K562 (cell line): ENCODE measurements around the gene HCN1. TPM values are rescaled to one million over a fixed set of nuclear protein-coding genes. Genes with fewer than 3 reads are reported as not detected.

Experiments
- ATAC-seq: fragments of 200-7000 bp; cut with Tn5 transposase; 3 replicates; pipeline ENCODE4 v1.9.1; 2020; ENCODE audit warnings: moderate library complexity
- BruUV-seq: library from RNA; stranded (reverse); fragments of 400-500 nt; replicated peaks from 2 replicates; lab custom pipeline; 2021; lab: Mats Ljungman, UMichigan
- CTCF ChIA-PET: fragments of 300-600 bp; formaldehyde crosslinking; extraction: SDS; loops from one replicate; lab custom pipeline; 2021; ENCODE audit warnings: low intra/inter-chr PET ratio; lab: Yijun Ruan, JAX
- POLR2A ChIA-PET: fragments of 300-600, 350-650 bp; sonication (Branson Sonifier 250); formaldehyde crosslinking; extraction: SDS; loops from one replicate; lab custom pipeline; 2021; ENCODE audit warnings: antibody characterized with exemption, inconsistent platforms; lab: Yijun Ruan, JAX
- DNase-seq, 4 experiments: peaks; one replicate each; pipeline versions ENCODE4 v3.0.0 to v3.0.0-alpha.2; 2011 to 2018; ENCODE audit warnings: low spot score in 3 of 4, mixed read lengths in 3 of 4; ENCODE audit errors: extremely low read depth in 1 of 4
- FAIRE-seq: peaks from 2 replicates; lab custom pipeline; 2011; peaks lifted over from hg19 to GRCh38; lab: Jason Lieb, UNC
- H2AFZ ChIP-seq: 2 replicates; pipeline ENCODE4 v1.6.0; 2011; ENCODE audit warnings: low read depth, low read length, control low read depth, inconsistent platforms
- H3K27ac ChIP-seq: fragments of 200-600 bp; 3 replicates; pipeline ENCODE4 v1.8.0; 2011; ENCODE audit warnings: low read depth, mild to moderate bottlenecking, control low read depth, inconsistent platforms, low read length, moderate library complexity, mixed read lengths; ENCODE audit errors: extremely low read depth
- H3K27me3 ChIP-seq, 2 experiments: fragments of 300-600 bp in 1 of 2; 2 replicates in 1 of 2; 3 replicates in 1 of 2; pipeline versions ENCODE4 v1.6.0 to v1.8.0; 2011; ENCODE audit warnings: inconsistent platforms in 2 of 2, low read length in 2 of 2, mild to moderate bottlenecking in 1 of 2, mixed read lengths in 1 of 2, moderate library complexity in 1 of 2; ENCODE audit not compliant: control insufficient read depth in 2 of 2, insufficient read depth in 2 of 2
- H3K36me3 ChIP-seq: fragments of 300-600 bp; 3 replicates; pipeline ENCODE4 v1.8.0; 2011; ENCODE audit warnings: mild to moderate bottlenecking, low read length, inconsistent platforms; ENCODE audit not compliant: control insufficient read depth, insufficient read depth
- H3K4me1 ChIP-seq, 2 experiments: fragments of 200-600 bp in 1 of 2; replicated peaks in 1 of 2; 2 replicates in 1 of 2; 3 replicates in 1 of 2; pipeline versions ENCODE4 v1.5.1 to v1.8.0; 2011; ENCODE audit warnings: inconsistent platforms in 2 of 2, low read length in 2 of 2, mild to moderate bottlenecking in 1 of 2, mixed read lengths in 1 of 2, moderate library complexity in 1 of 2; ENCODE audit not compliant: control insufficient read depth in 2 of 2, insufficient read depth in 2 of 2
- H3K4me2 ChIP-seq: 2 replicates; pipeline ENCODE4 v1.6.1; 2011; ENCODE audit warnings: low read length, control low read depth, inconsistent platforms, mixed read lengths; ENCODE audit not compliant: insufficient read depth
- H3K4me3 ChIP-seq: fragments of 200-600 bp; sonication (generic), shearing (Covaris generic); 2 replicates; pipeline ENCODE4 v1.5.1; 2016; ENCODE audit warnings: control low read depth, inconsistent platforms
- H3K79me2 ChIP-seq: fragments of 200-600 bp; 3 replicates; pipeline ENCODE4 v1.8.0; 2011; ENCODE audit warnings: low read length, inconsistent platforms; ENCODE audit not compliant: control insufficient read depth, insufficient read depth
- H3K9ac ChIP-seq, 2 experiments: 2 replicates each; pipeline versions ENCODE4 v1.6.0 to v1.6.1; 2011; ENCODE audit warnings: low read depth in 2 of 2, low read length in 2 of 2, control low read depth in 1 of 2, inconsistent platforms in 1 of 2, mild to moderate bottlenecking in 1 of 2, mixed read lengths in 1 of 2; ENCODE audit not compliant: insufficient read depth in 1 of 2
- H3K9me1 ChIP-seq: one replicate; pipeline ENCODE4 v1.6.0; 2011; ENCODE audit warnings: inconsistent platforms, mild to moderate bottlenecking, low read length, moderate library complexity; ENCODE audit not compliant: control insufficient read depth, insufficient read depth
- H3K9me3 ChIP-seq: replicated peaks from 2 replicates; pipeline ENCODE4 v1.5.1; 2011; ENCODE audit warnings: low read depth, low read length, inconsistent platforms; ENCODE audit not compliant: control insufficient read depth, insufficient read depth
- H4K20me1 ChIP-seq: replicated peaks from 2 replicates; pipeline ENCODE4 v1.6.1; 2011; ENCODE audit warnings: low read length, inconsistent platforms, mixed read lengths; ENCODE audit not compliant: control insufficient read depth, insufficient read depth
- DMBX1 ChIP-seq: fragments of 250-450 bp; sonication (Bioruptor Pico); IDR thresholded peaks from 2 replicates; pipeline ENCODE4 v1.8.0; 2022; ENCODE audit warnings: inconsistent platforms, mild to moderate bottlenecking, moderate library complexity, borderline replicate concordance
- EHMT2 ChIP-seq: fragments of 450-650 bp; IDR thresholded peaks from 2 replicates; pipeline ENCODE4 v1.6.1; 2018; ENCODE audit warnings: antibody characterized with exemption
- FIP1L1 ChIP-seq: fragments of 200-400 bp; formaldehyde crosslinking; IDR thresholded peaks from 2 replicates; pipeline ENCODE4 v1.6.1; 2018; ENCODE audit warnings: mild to moderate bottlenecking, low read depth, low read length; ENCODE audit not compliant: poor library complexity, severe bottlenecking
- HEY1 ChIP-seq: fragments of 250-450 bp; sonication (Bioruptor Pico); IDR thresholded peaks from 2 replicates; pipeline ENCODE4 v1.5.0; 2020; ENCODE audit warnings: mild to moderate bottlenecking, moderate library complexity, borderline replicate concordance
- OTX1 ChIP-seq: fragments of 450-650 bp; formaldehyde crosslinking; IDR thresholded peaks from 2 replicates; pipeline ENCODE4 v1.4.0; 2022; ENCODE audit warnings: mild to moderate bottlenecking
- POU5F1 ChIP-seq: fragments of 150-350 bp; IDR thresholded peaks from 2 replicates; pipeline ENCODE4 v1.6.1; 2014; ENCODE audit warnings: borderline replicate concordance, low read length, low read depth, mild to moderate bottlenecking; ENCODE audit not compliant: partially characterized antibody
- RAD21 ChIP-seq, 2 experiments: fragments of 250-450 bp in 1 of 2; fragments of 450-650 bp in 1 of 2; sonication (Bioruptor Pico) in 1 of 2; formaldehyde crosslinking in 1 of 2; IDR thresholded peaks in 1 of 2; conservative IDR thresholded peaks in 1 of 2; 2 replicates each; pipeline versions ENCODE4 v1.4.0 to v1.8.0; 2020 to 2022; ENCODE audit warnings: mild to moderate bottlenecking in 2 of 2, moderate library complexity in 1 of 2
- ZFPM2 ChIP-seq: fragments of 250-450 bp; sonication (Bioruptor Pico); IDR thresholded peaks from 2 replicates; pipeline ENCODE4 v1.5.1; 2022; ENCODE audit warnings: mild to moderate bottlenecking
- ZNF444 ChIP-seq: fragments of 250-450 bp; sonication (Bioruptor Pico); IDR thresholded peaks from 2 replicates; pipeline ENCODE4 v1.4.0; 2020; ENCODE audit warnings: mild to moderate bottlenecking, moderate library complexity
- WGBS: fragments of 100-300 bp; shearing (Covaris generic); methylation state at CpG from one replicate; pipeline ENCODE4 v1.1.6; 2016; ENCODE audit warnings: low coverage, mixed read lengths; ENCODE audit not compliant: insufficient coverage; ENCODE audit errors: missing lambda C conversion rate; 5-methylcytosine and 5-hydroxymethylcytosine counted together
- in situ Hi-C: fragments of 300-500 bp; cut with MboI; formaldehyde crosslinking; loops from 4 replicates; pipeline ENCODE4 v1.15.0; 2018; ENCODE audit warnings: inconsistent platforms, mixed read lengths
- intact Hi-C: fragments of 100-400 bp; cut with micrococcal nuclease; formaldehyde crosslinking; loops from 2 replicates; pipeline ENCODE4 v1.14.2; 2022
- polyA plus RNA-seq, 8 experiments: library from polyadenylated mRNA; depleted of rRNA in 4 of 8; stranded (reverse) in 5 of 8; unstranded in 3 of 8; fragments of >200 nt; fragmentation: Nextera tagmentation in 2 of 8; fragmentation: Illumina TruSeq in 1 of 8; extraction: Ambion mirVana in 2 of 8; extraction: Trizol in 1 of 8; gene quantifications; 2 replicates each; pipeline versions ENCODE4 v1.2.1 to v1.2.3, GENCODE V29; 2011 to 2014; ENCODE audit warnings: inconsistent platforms in 1 of 8, missing spikeins in 1 of 8
- total RNA-seq, 7 experiments: library from RNA; depleted of rRNA in 6 of 7; stranded (reverse); fragments of >200 nt in 6 of 7; fragmentation: Illumina TruSeq in 2 of 7; extraction: Trizol in 2 of 7; gene quantifications; 2 replicates each; pipeline versions ENCODE4 v1.2.1 to v1.2.3, GENCODE V29; 2011 to 2021; ENCODE audit warnings: low replicate concordance in 1 of 7
- TF ChIP-seq, protein P1 (sequence below), 2 experiments: fragments of 450-650 bp; IDR thresholded peaks; 2 replicates each; pipeline ENCODE4 v1.6.1; 2016; ENCODE audit warnings: mild to moderate bottlenecking in 2 of 2, borderline replicate concordance in 1 of 2, low read depth in 1 of 2, moderate library complexity in 1 of 2
- TF ChIP-seq, protein P2 (sequence below): sonication (generic); formaldehyde crosslinking; IDR thresholded peaks from 2 replicates; pipeline ENCODE4 v1.8.0; 2023; ENCODE audit warnings: mild to moderate bottlenecking, missing genetic modification reagents

The HCN1 gene
- total and polyA plus RNA-seq, 9 of the 15 experiments (the other 6 are each of a cell fraction or from before 2014, with no cell fraction given): not detected

DNA sequence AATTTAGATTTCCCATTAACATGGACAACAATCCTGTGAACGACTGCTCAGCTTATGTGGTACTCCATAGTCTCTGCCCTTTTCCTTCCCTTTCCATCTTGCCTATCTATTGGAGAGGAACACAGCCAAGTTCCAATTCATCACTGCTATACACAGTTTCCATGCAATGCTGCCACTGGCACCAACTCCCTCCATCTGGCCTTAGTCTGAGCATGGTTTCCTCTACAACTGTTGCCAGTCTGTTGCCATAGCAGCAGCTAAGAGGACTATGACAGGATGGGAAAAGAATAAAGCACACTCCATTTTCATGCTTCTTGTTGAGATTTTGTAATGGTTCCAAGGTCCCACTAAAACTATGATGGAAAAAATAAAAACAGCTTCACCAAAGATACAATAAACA, 189.0 kb downstream of the HCN1 start:
- no peaks in the 10 kb centered on the region for H3K4me1 ChIP-seq
- FAIRE-seq (no peak), DNase-seq (no peak), ATAC-seq (no peak)
- no peaks in the 10 kb centered on the region for H3K36me3 ChIP-seq
- in situ Hi-C loops: no loop called here
- H3K9me3 ChIP-seq: peaks cover 5% of the 10 kb centered on the region; the same call in 1 of the 2 replicates
- no TSS peak for BruUV-seq
- ChIA-PET CTCF (no interaction called here), POLR2A (no interaction called here)
- WGBS: 0% methylated on average over 1 of the region's 1 CpG
- H3K9ac ChIP-seq: no peak overlapping the region
- H2AFZ ChIP-seq: no peak overlapping the region
- no peak overlapping the region for H3K4me3 ChIP-seq
- no peaks in the 10 kb centered on the region for H3K27me3 ChIP-seq
- intact Hi-C loops: no loop called here
- no peaks in the 10 kb centered on the region for H4K20me1 ChIP-seq
- no peak overlapping the region for H3K4me2 ChIP-seq
- H3K9me1 ChIP-seq: no peaks in the 10 kb centered on the region
- no peak overlapping the region for H3K27ac ChIP-seq
- no peaks in the 10 kb centered on the region for H3K79me2 ChIP-seq
- TF ChIP-seq, protein P1, sequence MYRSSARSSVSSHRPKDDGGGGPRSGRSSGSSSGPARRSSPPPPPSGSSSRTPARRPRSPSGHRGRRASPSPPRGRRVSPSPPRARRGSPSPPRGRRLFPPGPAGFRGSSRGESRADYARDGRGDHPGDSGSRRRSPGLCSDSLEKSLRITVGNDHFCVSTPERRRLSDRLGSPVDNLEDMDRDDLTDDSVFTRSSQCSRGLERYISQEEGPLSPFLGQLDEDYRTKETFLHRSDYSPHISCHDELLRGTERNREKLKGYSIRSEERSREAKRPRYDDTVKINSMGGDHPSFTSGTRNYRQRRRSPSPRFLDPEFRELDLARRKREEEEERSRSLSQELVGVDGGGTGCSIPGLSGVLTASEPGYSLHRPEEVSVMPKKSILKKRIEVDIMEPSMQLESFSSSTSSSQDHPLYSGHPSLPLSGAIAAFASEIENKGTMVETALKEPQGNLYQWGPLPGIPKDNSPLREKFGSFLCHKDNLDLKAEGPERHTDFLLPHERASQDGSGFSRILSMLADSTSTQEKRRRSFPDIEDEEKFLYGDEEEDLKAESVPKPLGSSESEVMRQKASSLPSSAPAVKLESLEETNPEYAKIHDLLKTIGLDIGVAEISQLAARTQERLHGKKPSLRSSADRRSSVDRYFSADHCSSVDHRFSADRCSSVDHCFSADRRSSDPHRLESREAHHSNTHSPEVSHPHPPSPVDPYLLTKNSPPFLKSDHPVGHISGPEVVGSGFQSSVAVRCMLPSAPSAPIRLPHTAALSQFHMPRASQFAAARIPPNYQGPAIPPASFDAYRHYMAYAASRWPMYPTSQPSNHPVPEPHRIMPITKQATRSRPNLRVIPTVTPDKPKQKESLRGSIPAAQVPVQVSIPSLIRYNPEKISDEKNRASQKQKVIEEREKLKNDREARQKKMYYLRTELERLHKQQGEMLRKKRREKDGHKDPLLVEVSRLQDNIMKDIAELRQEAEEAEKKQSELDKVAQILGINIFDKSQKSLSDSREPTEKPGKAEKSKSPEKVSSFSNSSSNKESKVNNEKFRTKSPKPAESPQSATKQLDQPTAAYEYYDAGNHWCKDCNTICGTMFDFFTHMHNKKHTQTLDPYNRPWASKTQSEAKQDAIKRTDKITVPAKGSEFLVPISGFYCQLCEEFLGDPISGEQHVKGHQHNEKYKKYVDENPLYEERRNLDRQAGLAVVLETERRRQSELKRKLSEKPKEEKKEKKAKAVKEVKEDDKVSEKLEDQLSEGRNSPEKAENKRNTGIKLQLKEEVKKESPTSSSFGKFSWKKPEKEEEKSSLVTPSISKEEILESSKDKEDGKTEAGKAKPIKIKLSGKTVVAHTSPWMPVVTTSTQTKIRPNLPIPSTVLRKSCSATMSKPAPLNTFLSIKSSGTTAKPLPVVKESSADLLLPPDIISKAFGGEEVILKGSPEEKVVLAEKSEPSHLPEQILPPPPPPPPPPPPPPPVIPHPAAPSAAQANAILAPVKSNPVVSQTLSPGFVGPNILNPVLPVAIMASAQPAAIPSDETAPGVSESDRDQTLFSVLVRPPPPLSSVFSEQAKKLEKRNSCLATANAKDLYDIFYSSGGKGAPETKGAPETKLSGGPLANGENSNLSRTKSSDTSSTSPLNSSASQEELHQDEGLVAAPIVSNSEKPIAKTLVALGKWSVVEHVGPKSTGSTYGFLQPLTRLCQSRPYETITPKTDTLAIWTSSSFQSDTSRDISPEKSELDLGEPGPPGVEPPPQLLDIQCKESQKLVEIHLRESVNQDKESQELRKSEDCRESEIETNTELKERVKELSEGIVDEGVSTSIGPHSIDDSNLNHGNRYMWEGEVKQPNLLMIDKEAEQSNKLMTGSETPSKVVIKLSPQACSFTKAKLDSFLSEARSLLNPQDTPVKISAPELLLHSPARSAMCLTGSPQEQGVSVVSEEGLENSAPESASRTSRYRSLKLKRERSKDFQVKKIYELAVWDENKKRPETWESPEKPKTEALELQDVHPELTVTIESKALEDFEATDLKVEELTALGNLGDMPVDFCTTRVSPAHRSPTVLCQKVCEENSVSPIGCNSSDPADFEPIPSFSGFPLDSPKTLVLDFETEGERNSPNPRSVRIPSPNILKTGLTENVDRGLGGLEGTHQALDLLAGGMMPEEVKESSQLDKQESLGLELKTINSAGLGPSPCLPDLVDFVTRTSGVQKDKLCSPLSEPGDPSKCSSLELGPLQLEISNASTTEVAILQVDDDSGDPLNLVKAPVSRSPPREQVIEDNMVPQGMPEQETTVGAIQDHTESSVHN (IDR thresholded peaks at IDR 0.05; ENCODE audit: borderline replicate concordance in 1 of 2, low read depth in 1 of 2): no peak
- TF ChIP-seq, protein P2, sequence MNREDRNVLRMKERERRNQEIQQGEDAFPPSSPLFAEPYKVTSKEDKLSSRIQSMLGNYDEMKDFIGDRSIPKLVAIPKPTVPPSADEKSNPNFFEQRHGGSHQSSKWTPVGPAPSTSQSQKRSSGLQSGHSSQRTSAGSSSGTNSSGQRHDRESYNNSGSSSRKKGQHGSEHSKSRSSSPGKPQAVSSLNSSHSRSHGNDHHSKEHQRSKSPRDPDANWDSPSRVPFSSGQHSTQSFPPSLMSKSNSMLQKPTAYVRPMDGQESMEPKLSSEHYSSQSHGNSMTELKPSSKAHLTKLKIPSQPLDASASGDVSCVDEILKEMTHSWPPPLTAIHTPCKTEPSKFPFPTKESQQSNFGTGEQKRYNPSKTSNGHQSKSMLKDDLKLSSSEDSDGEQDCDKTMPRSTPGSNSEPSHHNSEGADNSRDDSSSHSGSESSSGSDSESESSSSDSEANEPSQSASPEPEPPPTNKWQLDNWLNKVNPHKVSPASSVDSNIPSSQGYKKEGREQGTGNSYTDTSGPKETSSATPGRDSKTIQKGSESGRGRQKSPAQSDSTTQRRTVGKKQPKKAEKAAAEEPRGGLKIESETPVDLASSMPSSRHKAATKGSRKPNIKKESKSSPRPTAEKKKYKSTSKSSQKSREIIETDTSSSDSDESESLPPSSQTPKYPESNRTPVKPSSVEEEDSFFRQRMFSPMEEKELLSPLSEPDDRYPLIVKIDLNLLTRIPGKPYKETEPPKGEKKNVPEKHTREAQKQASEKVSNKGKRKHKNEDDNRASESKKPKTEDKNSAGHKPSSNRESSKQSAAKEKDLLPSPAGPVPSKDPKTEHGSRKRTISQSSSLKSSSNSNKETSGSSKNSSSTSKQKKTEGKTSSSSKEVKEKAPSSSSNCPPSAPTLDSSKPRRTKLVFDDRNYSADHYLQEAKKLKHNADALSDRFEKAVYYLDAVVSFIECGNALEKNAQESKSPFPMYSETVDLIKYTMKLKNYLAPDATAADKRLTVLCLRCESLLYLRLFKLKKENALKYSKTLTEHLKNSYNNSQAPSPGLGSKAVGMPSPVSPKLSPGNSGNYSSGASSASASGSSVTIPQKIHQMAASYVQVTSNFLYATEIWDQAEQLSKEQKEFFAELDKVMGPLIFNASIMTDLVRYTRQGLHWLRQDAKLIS (CRISPR knock-in tag): no peak
- no peak for TF ChIP-seq ZFPM2
- TF ChIP-seq FIP1L1: no peak
- TF ChIP-seq OTX1 (CRISPR knock-in tag): no peak
- no peak for TF ChIP-seq EHMT2
- no peak for TF ChIP-seq DMBX1
- TF ChIP-seq ZNF444: no peak
- no peak for TF ChIP-seq RAD21 (CRISPR knock-in tag; conservative IDR thresholded peaks at IDR 0.05 in 1 of 2, IDR thresholded peaks at IDR 0.05 in 1 of 2)
- no peak for TF ChIP-seq POU5F1
- TF ChIP-seq HEY1 (CRISPR knock-in tag): no peak
